Measurements from ENCODE around the gene BTNL2. TPM values are rescaled to one million over a fixed set of nuclear protein-coding genes. Genes with fewer than 3 reads are reported as not detected.

Gene BTNL2
- not detected in 5 replicates for total RNA-seq (2022; extraction: Qiagen RNA extraction)

GRCh38 chr6:32406857-32407256 is at the start of gene BTNL2:
TSS of gene BTNL2 (minus strand) at chr6:32407181. CDS start at chr6:32407123, 58 bp downstream.

GRCh38 chr6:32439602-32440214 is 32.7 kb upstream of the BTNL2 start, which contains the start of gene HLA-DRA:
TSS of gene HLA-DRA (plus strand) at chr6:32439887. CDS start at chr6:32439951, 64 bp downstream.

GRCh38 chr6:32371803-32372202 is 35.2 kb downstream of the BTNL2 start, which contains the start of gene TSBP1:
TSS of gene TSBP1 (minus strand) at chr6:32371903. CDS start at chr6:32371706, 197 bp downstream.

Other genes with a start within 250 kb of the BTNL2 start
- 1.4 to 2.6 TPM (median 1.9 TPM) in 5 replicates for gene EGFL8, start 242.6 kb downstream of the BTNL2 start, total RNA-seq (2022; extraction: Qiagen RNA extraction)
- gene AGPAT1, start 231.1 kb downstream of the BTNL2 start, total RNA-seq (2022; extraction: Qiagen RNA extraction): 33.3 to 41.7 TPM (median 40.0 TPM) in 5 replicates
- gene RNF5, start 228.8 kb downstream of the BTNL2 start, total RNA-seq (2022; extraction: Qiagen RNA extraction): 32.2 to 49.6 TPM (median 47.9 TPM) in 5 replicates
- gene AGER, start 222.9 kb downstream of the BTNL2 start, total RNA-seq (2022; extraction: Qiagen RNA extraction): 1.4 to 2.3 TPM (median 1.7 TPM) in 5 replicates
- gene PBX2, start 217.0 kb downstream of the BTNL2 start, total RNA-seq (2022; extraction: Qiagen RNA extraction): 13.9 to 19.9 TPM (median 17.4 TPM) in 5 replicates
- gene GPSM3, start 214.5 kb downstream of the BTNL2 start, total RNA-seq (2022; extraction: Qiagen RNA extraction): 0.31 to 0.43 TPM (median 0.38 TPM) in 5 replicates
- gene NOTCH4, start 183.1 kb downstream of the BTNL2 start, total RNA-seq (2022; extraction: Qiagen RNA extraction): 0.36 to 0.78 TPM (median 0.66 TPM) in 5 replicates
- not detected in 5 replicates for gene TSBP1, start 35.3 kb downstream of the BTNL2 start, total RNA-seq (2022; extraction: Qiagen RNA extraction)
- not detected in 5 replicates for gene HLA-DRA, start 32.7 kb upstream of the BTNL2 start, total RNA-seq (2022; extraction: Qiagen RNA extraction)
- not detected in 5 replicates for gene HLA-DRB5, start 123.1 kb upstream of the BTNL2 start, total RNA-seq (2022; extraction: Qiagen RNA extraction)
- not detected in 5 replicates for gene HLA-DRB1, start 182.7 kb upstream of the BTNL2 start, total RNA-seq (2022; extraction: Qiagen RNA extraction)
- gene HLA-DQA1, start 230.2 kb upstream of the BTNL2 start, total RNA-seq (2022; extraction: Qiagen RNA extraction): not detected in 5 replicates

All from A549 treated with CORT108297 at 1 μM for 4 hours (cell line).